Kidney (tissue), 14 donors: Measurements from ENCODE around the gene KITLG. TPM values are rescaled to one million over a fixed set of nuclear protein-coding genes. Genes with fewer than 3 reads are reported as not detected.

Source experiments
- DNase-seq, 5 donors: peaks; one replicate each; pipeline ENCODE4 v3.0.0-alpha.2; 2013 to 2020
- FAIRE-seq: peaks from 2 replicates; lab custom pipeline; 2012; peaks lifted over from hg19 to GRCh38; lab: Jason Lieb, UNC
- H3K27ac ChIP-seq, 2 donors: one replicate each; pipeline ENCODE4 v1.7.0; 2013; ENCODE audit warnings: low read depth in 2 of 2, low read length in 2 of 2, inconsistent platforms in 1 of 2
- H3K27me3 ChIP-seq: one replicate; pipeline ENCODE4 v1.7.1; 2013; ENCODE audit warnings: low read length, inconsistent platforms; ENCODE audit not compliant: control insufficient read depth, insufficient read depth
- H3K36me3 ChIP-seq, 3 donors: one replicate each; pipeline versions ENCODE4 v1.7.0 to v1.7.1; 2013; ENCODE audit warnings: low read length in 3 of 3, control low read depth in 1 of 3, inconsistent platforms in 1 of 3; ENCODE audit not compliant: insufficient read depth in 3 of 3, control insufficient read depth in 2 of 3
- H3K4me1 ChIP-seq, 3 donors: one replicate each; pipeline versions ENCODE4 v1.7.0 to v1.7.1; 2013; ENCODE audit warnings: low read length in 3 of 3, inconsistent platforms in 1 of 3, low read depth in 1 of 3; ENCODE audit not compliant: control insufficient read depth in 2 of 3, insufficient read depth in 2 of 3
- H3K4me3 ChIP-seq, 3 donors: one replicate each; pipeline versions ENCODE4 v1.7.0 to v1.8.1; 2013; ENCODE audit warnings: low read length in 3 of 3, control low read depth in 1 of 3, inconsistent platforms in 1 of 3
- H3K9ac ChIP-seq, 3 donors: one replicate each; pipeline versions ENCODE4 v1.7.0 to v1.7.1; 2013; ENCODE audit warnings: low read length in 3 of 3, control low read depth in 1 of 3, inconsistent platforms in 1 of 3
- H3K9me3 ChIP-seq, 3 donors: one replicate each; pipeline versions ENCODE4 v1.7.0 to v1.7.1; 2013; ENCODE audit warnings: low read length in 3 of 3, control low read depth in 1 of 3, inconsistent platforms in 1 of 3; ENCODE audit not compliant: control insufficient read depth in 2 of 3, insufficient read depth in 1 of 3
- intact Hi-C: fragments of 100-400 bp; cut with DNase I; formaldehyde crosslinking; loops from one replicate; pipeline ENCODE4 v1.11.1; 2022
- polyA plus RNA-seq: library from polyadenylated mRNA; stranded (reverse); fragments of 350-450 nt; fragmentation: Illumina TruSeq; extraction: RNeasy Lipid Tissue Mini Kit (QIAGEN cat#74804); gene quantifications from one replicate; pipeline ENCODE4 v1.2.3, GENCODE V29; 2014; ENCODE audit warnings: low read depth, low replicate concordance; ENCODE audit not compliant: insufficient read depth
- total RNA-seq: library from RNA; stranded (reverse); fragmentation: NEBNext Ultra II Directional; extraction: Animal tissue kit (Norgen Biotek cat#: 25700); gene quantifications from one replicate; pipeline ENCODE4 v1.2.1, GENCODE V29; 2021
- TF ChIP-seq, protein P1 (sequence below): IDR thresholded peaks from 3 replicates; pipeline ENCODE4 v1.5.1; 2012; ENCODE audit warnings: mild to moderate bottlenecking, moderate library complexity, borderline replicate concordance; ENCODE audit not compliant: insufficient read depth; ENCODE audit errors: extremely low read depth
- donor health status: control.
- donor health status: control.
- donor health status: control.
- donor health status: control.
- donor health status: control.
- donor health status: DM: yes; HTN: yes; CAD: no.
- donor health status: Normal renal cell carcinoma (clear cell type).

The KITLG gene
- total and polyA plus RNA-seq, 2 donors from 2014 or later = 17.6 to 125 TPM

DNA sequence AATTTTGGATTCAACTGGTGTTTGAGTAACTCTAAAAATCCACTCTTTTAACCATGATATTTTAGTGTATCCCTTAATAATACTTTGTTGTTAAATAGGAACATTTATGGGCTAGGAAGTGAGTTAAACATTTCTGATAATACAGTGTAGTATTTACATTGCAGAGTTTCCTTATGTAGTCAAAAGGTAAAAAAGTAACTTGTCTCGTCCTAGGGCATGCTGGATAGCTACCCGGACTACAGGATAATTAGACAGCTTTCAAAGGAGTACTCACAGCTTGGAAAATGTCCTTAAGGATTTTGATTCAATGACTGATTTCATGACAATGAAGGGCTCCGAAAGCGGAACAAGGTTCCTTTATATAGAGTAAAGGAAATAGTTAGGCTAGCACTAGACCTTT is 14.5 kb upstream of the KITLG start:
- FAIRE-seq = no peak

DNA sequence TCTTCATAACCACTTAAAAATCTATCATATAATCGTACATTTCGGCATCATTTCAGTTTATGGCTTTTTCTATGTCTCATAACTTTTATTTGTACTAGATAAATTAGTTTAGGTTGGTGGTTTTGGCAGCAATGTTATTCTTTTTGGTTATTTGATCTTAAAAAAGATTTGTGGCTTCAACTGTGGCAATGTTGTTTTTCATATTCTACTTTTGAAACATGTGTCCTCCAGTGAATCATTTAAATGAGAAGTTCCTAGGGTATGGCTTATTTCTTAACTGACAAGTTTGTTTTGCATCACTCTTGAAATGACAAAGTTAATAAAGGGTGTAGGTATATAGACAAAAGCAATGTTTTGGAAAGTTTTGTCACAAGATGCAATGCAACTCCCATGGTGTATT is 11.1 kb upstream of the KITLG start:
- TF ChIP-seq, protein P1, sequence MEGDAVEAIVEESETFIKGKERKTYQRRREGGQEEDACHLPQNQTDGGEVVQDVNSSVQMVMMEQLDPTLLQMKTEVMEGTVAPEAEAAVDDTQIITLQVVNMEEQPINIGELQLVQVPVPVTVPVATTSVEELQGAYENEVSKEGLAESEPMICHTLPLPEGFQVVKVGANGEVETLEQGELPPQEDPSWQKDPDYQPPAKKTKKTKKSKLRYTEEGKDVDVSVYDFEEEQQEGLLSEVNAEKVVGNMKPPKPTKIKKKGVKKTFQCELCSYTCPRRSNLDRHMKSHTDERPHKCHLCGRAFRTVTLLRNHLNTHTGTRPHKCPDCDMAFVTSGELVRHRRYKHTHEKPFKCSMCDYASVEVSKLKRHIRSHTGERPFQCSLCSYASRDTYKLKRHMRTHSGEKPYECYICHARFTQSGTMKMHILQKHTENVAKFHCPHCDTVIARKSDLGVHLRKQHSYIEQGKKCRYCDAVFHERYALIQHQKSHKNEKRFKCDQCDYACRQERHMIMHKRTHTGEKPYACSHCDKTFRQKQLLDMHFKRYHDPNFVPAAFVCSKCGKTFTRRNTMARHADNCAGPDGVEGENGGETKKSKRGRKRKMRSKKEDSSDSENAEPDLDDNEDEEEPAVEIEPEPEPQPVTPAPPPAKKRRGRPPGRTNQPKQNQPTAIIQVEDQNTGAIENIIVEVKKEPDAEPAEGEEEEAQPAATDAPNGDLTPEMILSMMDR = no peak
- H3K4me1 ChIP-seq = no peaks in the 10 kb centered on the region
- H3K4me3 ChIP-seq = no peak overlapping the region
- intact Hi-C loops = no loop called here
- no peaks in the 10 kb centered on the region for H3K27me3 ChIP-seq
- DNase-seq (no peak), FAIRE-seq (no peak)
- no peak overlapping the region for H3K27ac ChIP-seq
- peaks cover 0 to 5% (median 0%) of the 10 kb centered on the region in 3 donors for H3K9me3 ChIP-seq
- H3K36me3 ChIP-seq = no peaks in the 10 kb centered on the region
- H3K9ac ChIP-seq = no peak overlapping the region

More for the DNA sequence above, 14.5 kb upstream of the KITLG start:
- no peaks in the 10 kb centered on the region for H3K27me3 ChIP-seq
- no peak overlapping the region for H3K27ac ChIP-seq
- TF ChIP-seq, protein P1 = no peak
- no peaks in the 10 kb centered on the region for H3K36me3 ChIP-seq
- H3K9ac ChIP-seq = no peak overlapping the region
- no peaks in the 10 kb centered on the region for H3K4me1 ChIP-seq
- no peaks in the 10 kb centered on the region for H3K9me3 ChIP-seq
- no peak for DNase-seq
- intact Hi-C loops = no loop called here
- no peak overlapping the region for H3K4me3 ChIP-seq

DNA sequence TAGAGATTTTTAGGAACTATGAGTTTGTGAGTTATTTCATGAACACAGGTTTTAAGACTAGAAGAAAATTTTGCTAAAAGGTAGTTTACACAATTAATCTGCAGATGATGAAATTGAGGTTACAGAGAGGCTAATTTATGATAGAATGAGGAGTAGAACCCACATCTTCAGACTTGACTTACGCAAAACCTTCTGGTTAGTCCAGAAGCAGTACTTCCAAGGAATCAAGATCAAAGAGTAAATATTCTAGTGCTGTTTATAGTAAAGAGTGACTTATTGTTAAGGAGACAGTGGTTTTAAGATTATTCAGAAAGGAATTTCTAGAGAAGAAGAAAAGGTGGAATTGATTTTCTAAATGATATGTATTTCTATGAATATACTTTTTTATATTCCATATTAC is 10.6 kb upstream of the KITLG start:
- Histone ChIP-seq H3K4me3 (no peak overlapping the region), H3K27me3 (no peaks in the 10 kb centered on the region), H3K9ac (no peak overlapping the region), H3K4me1 (no peaks in the 10 kb centered on the region), H3K27ac (no peak overlapping the region), H3K36me3 (no peaks in the 10 kb centered on the region), H3K9me3 (peaks cover 0 to 8% (median 0%) of the 10 kb centered on the region in 3 donors)
- intact Hi-C loops = no loop called here
- FAIRE-seq (no peak), DNase-seq (no peak)
- TF ChIP-seq, protein P1 = no peak

DNA sequence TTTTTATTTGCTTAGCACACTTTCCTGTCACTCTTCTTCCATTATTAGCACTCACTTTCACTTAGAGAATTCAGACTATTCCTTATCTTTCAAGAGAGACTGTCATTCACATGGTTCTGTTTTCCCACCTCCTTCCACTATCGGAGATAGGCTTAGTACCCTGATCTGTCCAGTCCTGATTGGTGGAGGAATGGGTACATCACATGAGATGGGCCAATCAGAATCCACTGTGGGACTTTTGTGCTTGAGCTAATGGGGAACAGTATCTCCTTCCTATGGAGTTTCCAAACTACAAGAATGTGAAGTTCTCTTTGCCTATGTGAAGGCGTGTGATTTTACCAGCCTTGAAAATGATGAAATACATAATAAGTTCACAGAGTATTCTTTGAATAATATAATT is 4.8 kb upstream of the KITLG start:
- Histone ChIP-seq H3K9me3 (peaks cover 0 to 8% (median 0%) of the 10 kb centered on the region in 3 donors), H3K9ac (no peak overlapping the region), H3K27ac (no peak overlapping the region), H3K36me3 (no peaks in the 10 kb centered on the region), H3K4me1 (no peaks in the 10 kb centered on the region), H3K27me3 (no peaks in the 10 kb centered on the region), H3K4me3 (no peak overlapping the region)
- no peak for FAIRE-seq
- TF ChIP-seq, protein P1 = no peak
- intact Hi-C loops = no loop called here
- no peak for DNase-seq
